HG03159 (cell line): ENCODE results near the gene MAP4K3.
"Not testable (repeated sequence)": the region's sequence is repeated elsewhere in the genome, so short reads cannot be mapped to it uniquely, and the experiment has no call there.

Experiments used
- ATAC-seq: cut with Tn5 transposase; IDR thresholded peaks from one replicate; pipeline ENCODE4 v1.9.1; 2021; ENCODE audit warnings: mild to moderate bottlenecking, moderate library complexity; ENCODE audit not compliant: unreplicated experiment

Gene MAP4K3

DNA sequence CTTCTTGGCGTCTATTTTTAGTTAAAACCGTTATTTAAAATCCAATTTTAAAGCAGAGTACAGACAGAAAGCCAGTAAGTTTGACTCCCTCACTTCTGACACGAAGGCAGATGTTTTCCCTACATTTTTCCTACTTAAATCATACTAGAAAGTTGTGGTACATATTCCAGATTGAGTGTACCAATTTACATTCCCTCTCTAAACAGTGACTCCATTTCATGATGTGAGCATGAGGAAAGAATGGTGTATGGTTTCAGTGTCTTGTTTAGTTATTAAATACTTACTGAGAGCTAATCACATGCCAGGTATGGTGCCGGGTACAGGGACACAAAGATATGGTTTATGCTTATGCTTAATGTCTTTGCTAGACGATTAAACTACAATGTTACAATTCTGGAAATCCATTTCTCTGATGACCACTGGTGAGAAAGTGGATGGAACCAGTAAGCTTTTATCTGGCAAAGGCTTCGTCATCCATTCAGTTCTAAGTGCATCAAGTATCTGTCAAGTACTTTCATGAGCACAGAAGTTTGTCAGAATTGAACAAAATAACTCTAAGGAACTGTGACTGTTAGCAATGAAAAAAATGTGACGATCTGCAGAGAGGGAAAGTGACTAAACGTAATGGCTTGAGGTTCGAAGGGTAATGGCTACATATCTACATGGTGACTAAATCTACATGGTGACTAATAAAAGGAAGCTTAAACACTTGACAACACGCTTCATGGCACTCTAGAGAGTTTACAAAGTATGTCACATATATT is 25.7 kb downstream of the MAP4K3 start:
- ATAC-seq = no peak

GRCh38 chr2:39409697-39410389 is 27.2 kb downstream of the MAP4K3 start:
- no peak for ATAC-seq

GRCh38 chr2:39408351-39409136 is 28.5 kb downstream of the MAP4K3 start:
- peak; percentile 57 for ATAC-seq

GRCh38 chr2:39407516-39408296 is 29.4 kb downstream of the MAP4K3 start:
- ATAC-seq = no peak

DNA sequence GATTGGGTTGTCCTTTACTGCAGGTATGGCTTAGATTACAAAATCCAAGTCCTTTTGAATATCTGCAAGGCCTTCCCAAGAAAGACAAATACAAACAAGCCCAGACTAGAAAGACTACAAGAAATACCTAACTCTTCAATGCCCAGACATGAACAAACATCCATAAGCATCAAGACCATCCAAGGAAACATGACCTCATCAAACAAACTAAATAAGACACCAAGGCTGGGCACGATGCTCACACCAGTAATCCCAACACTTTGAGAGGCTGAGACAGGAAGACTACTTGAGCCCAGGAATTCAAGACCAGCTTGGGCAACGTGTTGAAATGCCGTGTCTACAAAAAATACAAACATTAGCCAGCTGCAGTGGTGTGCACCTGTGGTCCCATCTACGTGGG is 31.7 kb downstream of the MAP4K3 start:
- no peak for ATAC-seq

DNA sequence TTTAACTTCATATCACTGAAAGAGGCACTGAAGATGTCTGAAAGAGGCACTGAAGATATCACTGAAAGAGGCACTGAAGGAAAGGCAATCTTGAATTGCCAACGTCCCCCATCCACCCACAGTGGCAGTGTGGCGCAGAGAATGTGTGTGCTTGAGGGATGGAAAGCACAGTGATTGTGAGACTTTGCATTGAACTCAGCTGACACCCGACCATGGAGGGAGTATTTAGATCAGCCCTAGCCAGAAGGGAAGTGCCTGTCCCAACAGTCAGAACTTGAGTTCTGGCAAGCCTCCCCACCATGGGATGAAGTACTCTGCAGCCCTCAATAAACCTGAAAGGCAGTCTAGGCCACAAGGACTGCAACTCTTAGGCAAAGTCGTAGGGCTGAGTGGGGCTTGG is 33.8 kb downstream of the MAP4K3 start:
- ATAC-seq = no peak

DNA sequence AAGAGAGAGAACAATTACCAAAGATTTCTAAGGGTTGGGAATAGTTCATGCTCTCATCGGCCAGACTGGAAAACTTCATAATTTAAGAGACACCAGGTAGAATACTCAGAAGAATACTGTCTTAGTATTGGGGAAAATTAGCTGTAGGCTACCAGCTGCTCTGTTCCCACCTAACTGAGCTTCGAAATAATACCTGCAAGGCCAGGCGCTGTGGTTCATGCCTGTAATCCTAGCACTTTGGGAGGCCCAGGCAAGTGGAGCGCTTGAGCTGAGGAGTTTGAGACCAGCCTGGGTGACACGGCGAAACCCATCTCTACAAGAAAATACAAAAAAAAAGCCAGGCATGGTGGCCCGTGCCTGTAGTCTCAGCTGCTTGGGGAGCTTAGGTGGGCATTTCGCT is 35.8 kb downstream of the MAP4K3 start:
- no peak for ATAC-seq

- ATAC-seq = no peak
These were observed 37.5 kb downstream of the MAP4K3 start for GRCh38 chr2:39399570-39399969.

- ATAC-seq = no peak
These were observed 41.8 kb downstream of the MAP4K3 start for GRCh38 chr2:39395313-39395712.

DNA sequence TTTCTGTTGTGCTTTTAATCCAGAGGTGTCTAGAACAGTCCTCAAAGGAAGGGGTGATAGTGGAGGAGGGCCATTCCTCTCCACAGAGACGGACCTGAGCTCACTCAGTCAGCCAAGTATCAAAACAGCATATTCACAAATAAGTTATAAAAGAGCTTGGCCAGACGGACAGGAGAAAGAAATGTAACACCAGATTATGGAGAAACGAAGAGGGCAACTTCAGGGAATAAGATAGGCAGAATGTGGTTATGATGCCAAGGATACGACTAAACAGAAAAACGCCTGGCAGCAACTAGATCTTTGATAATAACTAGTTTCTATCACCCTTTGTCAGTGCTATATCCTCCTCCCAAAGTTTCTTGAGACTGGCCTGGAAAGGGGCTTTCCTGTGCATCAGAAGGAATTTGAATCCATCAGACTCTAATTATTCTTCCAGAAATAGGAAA is 42.5 kb downstream of the MAP4K3 start:
- ATAC-seq = no peak

DNA sequence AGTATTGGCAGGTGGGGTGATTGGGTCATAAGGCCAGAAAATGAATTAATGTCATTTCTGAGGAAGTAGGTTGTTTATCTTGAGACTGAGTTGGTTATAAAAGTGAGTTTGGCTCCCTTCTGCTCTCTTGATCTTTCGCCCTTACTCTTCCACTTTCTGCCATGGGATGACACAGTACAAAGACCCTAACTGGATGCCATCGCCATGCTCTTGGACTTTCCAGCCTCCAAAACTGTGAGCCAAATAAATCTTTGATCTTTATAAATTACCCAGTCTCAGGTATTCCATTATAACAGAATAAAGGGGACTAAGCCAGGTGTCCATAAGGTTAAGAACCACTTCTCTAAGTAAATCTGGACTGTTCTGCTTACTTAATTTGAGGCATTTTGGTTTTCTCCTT is 44.4 kb downstream of the MAP4K3 start:
- no peak for ATAC-seq

DNA sequence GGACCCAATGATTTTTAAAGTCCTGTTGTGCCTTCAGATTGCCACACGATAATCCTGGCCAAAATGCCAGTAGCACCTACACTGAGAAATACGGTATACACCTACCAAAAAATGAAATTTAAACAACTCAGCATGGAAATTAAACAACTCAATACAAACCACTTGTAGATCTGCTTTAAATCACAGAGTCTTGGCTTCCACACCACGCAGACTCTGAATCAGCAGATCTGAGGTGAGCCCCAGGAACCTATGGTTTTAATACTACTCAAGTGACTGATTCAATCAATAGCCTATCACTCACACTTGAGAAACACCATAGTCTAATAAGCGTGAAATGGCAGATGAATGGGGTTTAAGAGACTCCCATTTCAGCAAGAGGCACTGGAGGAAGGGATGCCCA is 46.9 kb downstream of the MAP4K3 start:
- ATAC-seq = no peak

DNA sequence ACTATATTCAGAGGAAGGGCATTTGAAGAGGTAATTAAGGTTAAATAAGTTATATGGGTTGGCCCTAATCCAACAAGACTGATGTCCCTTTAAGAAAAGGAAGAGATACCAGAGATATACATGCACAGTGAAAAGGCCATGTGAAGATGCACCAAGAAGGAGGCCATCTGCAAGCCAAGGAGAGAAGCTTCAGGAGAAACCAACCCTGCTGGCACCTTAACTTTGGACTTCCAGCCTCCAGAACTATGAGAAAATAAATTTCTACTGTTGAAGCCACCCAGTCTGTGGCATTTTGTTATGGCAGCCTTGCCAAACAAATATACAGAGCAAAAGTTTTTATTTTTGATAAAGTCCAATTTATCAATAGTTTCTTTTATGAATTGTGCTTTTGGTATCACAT is 51.0 kb downstream of the MAP4K3 start:
- no peak for ATAC-seq

DNA sequence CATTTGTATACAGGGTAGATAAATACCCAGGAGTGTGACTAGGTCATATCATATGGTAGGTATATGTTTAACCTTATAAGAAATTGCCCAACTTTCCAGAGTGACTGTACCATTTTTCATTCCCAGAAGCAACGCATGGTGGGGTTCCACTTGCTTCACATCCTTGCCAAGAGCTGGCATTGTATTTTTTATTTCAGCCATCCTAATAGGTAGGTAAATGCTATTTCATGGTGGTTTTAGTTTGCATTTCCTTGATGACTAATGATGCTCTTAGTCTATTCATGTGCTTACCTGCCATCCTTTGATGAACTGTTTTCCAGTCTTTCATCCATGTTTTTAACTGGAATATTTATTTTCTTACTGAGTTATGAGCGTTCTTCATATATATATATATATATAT is 51.9 kb downstream of the MAP4K3 start:
- ATAC-seq = no peak

DNA sequence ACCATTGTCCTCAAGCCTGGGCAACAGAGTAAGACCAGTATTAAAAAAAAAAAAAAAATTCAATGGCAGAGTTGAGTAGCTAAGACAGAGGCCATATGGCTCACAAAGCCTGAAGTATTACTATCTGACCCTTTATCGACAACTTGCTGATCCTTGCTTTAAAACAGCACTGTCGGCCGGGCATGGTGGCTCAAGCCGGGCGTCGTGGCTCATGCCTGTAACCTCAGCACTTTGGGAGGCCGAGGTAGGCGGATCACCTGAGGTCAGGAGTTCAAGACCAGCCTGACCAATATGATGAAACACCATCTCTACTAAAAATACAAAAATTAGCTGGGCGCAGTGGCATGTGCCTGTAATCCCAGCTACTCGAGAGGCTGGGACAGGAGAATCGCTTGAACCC is 53.0 kb downstream of the MAP4K3 start:
- ATAC-seq = not testable (repeated sequence)

DNA sequence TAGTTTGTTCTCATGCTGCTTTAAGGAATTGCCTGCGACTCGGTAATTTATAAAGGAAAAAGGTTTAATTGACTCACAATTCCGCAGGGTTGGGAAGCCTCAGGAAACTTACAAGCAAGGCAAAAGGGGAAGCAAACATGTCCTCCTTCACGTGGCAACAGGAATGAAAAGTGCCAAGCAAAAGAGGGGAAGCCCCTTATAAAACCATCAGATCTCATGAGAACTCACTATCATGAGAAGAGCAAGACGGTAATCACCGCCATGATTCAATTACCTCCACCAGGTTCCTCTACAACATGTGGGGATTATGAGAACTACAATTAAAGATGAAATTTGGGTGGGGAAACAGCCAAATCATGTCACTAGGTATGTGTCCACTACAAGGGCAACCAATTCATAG is 53.9 kb downstream of the MAP4K3 start:
- no peak for ATAC-seq

- ATAC-seq = no peak
These were observed 55.4 kb downstream of the MAP4K3 start for GRCh38 chr2:39381653-39382052.

DNA sequence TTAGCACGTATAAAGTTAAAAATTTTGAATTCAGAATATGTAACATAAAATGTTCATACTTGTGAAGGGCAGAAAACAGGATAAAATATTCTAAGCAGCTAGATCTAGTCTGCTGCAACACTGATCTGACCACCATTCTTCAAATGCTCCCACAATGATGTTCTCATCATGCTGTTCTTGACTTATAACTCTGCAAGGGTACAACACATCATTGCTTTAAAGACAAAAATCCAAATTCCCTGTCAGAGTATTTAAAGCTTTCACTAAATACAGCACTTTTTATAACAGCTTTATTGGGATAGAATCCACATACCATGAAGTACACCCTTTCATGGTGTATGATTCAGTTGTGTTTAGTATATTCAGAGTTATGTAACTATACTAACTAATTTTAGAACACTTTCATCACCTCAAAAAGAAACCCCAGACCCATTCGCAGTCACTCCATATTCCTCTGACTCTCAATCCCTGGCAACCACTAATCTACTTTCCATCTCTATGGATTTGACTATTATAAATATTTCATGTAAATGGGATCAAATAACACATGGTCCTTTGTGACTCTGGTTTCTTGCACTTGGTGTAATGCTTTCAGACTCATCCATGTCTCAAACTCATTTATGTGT is 56.4 kb downstream of the MAP4K3 start:
- no peak for ATAC-seq

DNA sequence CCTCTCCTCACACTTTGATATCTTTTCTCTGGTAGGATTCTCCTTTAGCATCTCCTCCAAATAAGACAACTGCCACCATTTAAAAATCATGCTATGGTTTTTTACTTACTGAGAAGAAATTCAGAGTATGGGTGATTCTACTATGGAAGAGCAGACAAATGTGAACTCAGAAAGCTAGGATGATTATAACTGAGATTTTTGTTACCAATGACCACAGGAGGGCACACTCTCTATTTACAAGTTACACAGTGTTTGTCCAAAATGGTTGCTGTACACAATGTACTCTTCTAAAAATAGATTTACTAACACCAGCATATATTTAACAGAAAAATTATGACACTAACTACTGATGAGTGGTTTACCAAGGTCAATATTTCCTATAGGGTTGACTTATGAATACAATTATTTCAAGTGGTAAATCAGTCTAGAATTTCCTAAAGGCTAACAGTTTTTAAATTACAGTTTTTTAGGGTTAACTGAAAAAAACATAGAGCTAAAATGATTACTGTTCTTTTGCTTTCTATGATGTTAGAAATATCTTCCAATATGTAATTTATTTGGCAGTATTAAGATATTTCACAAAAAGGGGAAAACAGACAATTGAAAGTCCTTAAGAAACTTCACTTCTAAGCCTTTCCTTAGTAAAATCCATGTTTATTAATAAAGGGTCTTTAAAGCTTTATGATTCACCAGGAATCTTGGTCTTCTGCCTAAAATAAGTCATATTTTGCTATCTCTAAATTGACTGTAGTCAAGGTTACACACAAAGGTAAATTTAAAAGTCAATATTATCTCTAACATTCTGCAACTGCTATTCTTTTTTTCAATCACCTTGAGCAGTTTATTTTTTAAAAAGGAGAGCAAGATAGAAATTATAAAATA is 57.2 kb downstream of the MAP4K3 start:
- peak; percentile 74 for ATAC-seq

GRCh38 chr2:39378968-39379367 is 58.1 kb downstream of the MAP4K3 start:
- ATAC-seq = no peak
